Limb (tissue), 2 donors: ENCODE data around the gene TFAP2A.

Experiments
- DNase-seq, 2 donors: peaks; one replicate each; pipeline ENCODE4 v3.0.0-alpha.2; 2016; ENCODE audit errors: extremely low spot score in 2 of 2

Gene TFAP2A

GRCh38 chr6:10414756-10415616, at the start of gene TFAP2A:
TSS of gene TFAP2A (minus strand) at chr6:10415074. CDS start at chr6:10414991, 83 bp downstream.
- DNase-seq = peak in 1 of 2 donors; percentile 64

- no peak for DNase-seq
These were observed 48.9 kb upstream of the TFAP2A start for GRCh38 chr6:10463491-10464481.

GRCh38 chr6:10463040-10463439, 48.2 kb upstream of the TFAP2A start:
- DNase-seq = no peak

- DNase-seq = no peak
These were observed 47.0 kb upstream of the TFAP2A start for GRCh38 chr6:10461850-10462249.

DNA sequence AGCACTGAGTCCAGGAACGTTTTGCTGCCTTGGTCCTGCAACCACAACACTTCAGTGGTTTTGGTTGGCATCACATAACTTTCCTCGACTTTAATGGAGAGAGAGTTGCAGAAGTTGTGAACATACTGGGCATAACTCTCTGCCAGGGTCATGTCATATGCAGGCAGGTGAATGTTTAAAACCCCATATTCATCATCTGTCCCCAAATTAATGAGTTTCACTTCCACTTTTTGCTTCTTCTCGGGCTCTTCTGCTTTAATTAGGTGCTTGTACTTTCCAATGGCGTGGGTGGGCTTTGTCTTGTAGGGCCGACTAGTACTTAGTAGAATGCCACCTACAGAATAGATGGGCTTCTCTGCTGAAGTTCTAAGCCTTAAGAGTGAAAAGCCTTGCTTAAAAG, 45.2 kb upstream of the TFAP2A start:
- DNase-seq = no peak

DNA sequence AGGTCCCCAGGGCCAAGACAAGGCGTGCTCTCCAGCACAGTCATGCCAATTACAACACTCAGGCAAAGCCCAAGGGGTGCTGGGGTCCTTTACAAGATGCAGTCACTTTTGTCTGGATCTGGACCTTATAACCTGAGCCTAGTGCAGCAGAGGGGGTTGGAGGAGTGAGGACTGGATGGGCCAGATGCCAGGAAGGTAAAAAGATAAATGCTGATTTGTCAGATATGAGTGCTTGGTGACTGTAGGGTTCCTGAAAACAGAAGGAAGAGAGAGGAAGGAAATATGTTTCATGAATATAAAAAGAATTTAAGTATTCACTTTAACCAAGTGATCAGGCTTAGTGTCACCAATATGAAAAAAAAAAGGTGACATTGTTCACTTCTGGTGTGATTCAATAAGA, 43.4 kb upstream of the TFAP2A start:
- DNase-seq = no peak

DNA sequence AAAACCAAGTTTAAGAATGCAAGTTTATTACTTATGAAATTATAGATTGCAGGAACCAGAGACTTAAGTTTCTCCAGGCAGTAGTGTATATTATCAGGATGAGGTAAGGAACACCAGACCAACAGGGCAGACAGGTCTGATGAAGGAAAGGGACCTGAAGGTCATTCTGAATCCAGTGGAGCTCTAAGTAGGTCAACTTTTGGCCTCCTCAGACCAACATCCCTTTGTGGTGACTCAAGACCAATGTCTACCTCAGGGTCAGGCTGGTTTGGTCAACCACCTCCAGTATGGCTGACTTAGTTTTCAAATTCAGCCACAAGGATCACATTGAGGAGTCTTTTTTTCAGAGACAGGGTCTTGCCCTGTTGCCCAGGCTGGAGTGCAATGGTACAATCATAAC, 38.7 kb upstream of the TFAP2A start:
- no peak for DNase-seq

- DNase-seq = no peak
These were observed 37.1 kb upstream of the TFAP2A start for GRCh38 chr6:10451828-10452509.

DNA sequence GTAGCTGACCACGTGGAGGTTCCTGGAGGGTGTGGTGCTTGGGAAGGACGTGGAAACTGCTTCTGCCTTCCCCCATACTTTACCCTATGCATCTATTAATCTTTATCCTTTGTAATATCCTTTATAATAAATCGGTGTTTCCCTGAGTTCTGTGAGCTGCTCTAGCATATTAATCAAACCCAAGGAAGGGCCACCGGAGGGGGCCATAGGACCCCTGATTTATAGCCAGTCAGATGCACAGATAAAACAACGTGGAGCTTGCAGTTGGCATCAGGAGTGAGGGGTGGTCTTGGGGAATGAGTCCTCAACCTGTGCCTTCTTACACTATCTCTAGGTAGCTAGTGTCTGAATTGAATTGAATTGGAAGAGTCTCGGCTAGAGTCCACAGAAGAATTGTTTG, 36.5 kb upstream of the TFAP2A start:
- DNase-seq = no peak

GRCh38 chr6:10449751-10450150, 34.9 kb upstream of the TFAP2A start:
- no peak for DNase-seq

GRCh38 chr6:10448096-10448495, 33.2 kb upstream of the TFAP2A start:
- DNase-seq = no peak

GRCh38 chr6:10446548-10446947, 31.7 kb upstream of the TFAP2A start:
- DNase-seq = no peak

GRCh38 chr6:10441655-10442009, 26.8 kb upstream of the TFAP2A start:
- DNase-seq = no peak

- no peak for DNase-seq
These were observed 26.3 kb upstream of the TFAP2A start for GRCh38 chr6:10441004-10441654.

GRCh38 chr6:10437891-10438290, 23.0 kb upstream of the TFAP2A start:
- DNase-seq = no peak

GRCh38 chr6:10434235-10434634, 19.4 kb upstream of the TFAP2A start:
- DNase-seq = no peak

GRCh38 chr6:10433322-10433721, 18.4 kb upstream of the TFAP2A start:
- DNase-seq = no peak

DNA sequence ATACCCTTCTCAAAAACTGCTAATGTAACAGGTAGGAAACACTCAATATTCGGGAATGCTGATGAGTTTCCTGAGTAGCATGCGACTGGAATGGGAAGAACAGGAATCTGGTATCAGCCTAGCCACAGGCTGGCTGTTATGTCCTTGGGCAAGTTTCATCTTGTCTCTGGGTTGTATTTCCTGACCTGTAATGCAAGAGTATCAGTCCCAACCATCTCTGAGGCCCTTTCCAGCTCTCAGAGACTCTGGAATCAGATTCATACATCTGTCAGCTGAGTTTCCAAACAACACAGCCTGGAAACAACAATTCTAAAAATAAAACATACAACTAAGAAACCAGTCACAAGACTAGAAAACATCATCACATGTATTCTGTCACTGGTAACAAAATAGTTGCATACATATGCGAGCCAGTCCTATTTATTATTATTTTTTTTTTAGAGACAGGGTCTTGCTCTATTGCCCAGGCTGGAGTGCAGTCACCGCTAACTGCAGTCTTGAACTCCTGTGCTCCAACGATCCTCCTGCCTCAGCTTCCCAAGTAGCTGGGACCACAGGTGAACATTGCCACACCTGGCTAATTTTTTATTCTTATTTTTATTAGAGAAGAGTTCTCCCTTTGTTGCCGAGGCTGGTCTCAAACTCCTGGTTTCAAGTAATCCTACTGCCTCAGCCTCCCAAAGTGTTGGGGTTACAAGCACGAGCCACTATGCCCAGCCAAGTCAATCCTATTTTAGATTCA, 16.7 kb upstream of the TFAP2A start:
- no peak for DNase-seq

GRCh38 chr6:10429638-10430427, 15.0 kb upstream of the TFAP2A start:
- peak; percentile 45 to 59 for DNase-seq
